Measurements from ENCODE around the gene LIME1. TPM values are rescaled to one million over a fixed set of nuclear protein-coding genes. Genes with fewer than 3 reads are reported as not detected.

LIME1 gene
- total RNA-seq, 2 donors from 2014 or later, result 7.6 to 10.1 TPM

GRCh38 chr20:63787749-63788148, 51.3 kb downstream of the LIME1 start:
- Mint-ChIP-seq H3K4me3 (no peak overlapping the region), H3K4me1 (no peaks in the 10 kb centered on the region), H3K27me3 (ENCODE audit: insufficient read depth) (no peaks in the 10 kb centered on the region), H3K9me3 (no peaks in the 10 kb centered on the region), H3K36me3 (ENCODE audit: low read depth) (peaks cover 15% of the 10 kb centered on the region), H3K27ac (no peak overlapping the region)
- H3K9me3 ChIP-seq (ENCODE audit: control insufficient read depth, low read length), result no peaks in the 10 kb centered on the region
- no peak overlapping the region for H3K9ac ChIP-seq (ENCODE audit: extremely low read depth, low read length, poor library complexity, severe bottlenecking)
- WGBS, 2 experiments (ENCODE audit: insufficient coverage in 1 of 2, insufficient read length in 1 of 2), result 92 to 94% methylated on average over 16 of the region's 16 CpGs
- H3K36me3 ChIP-seq (ENCODE audit: control insufficient read depth, insufficient read depth, low read length), result peaks cover 11% of the 10 kb centered on the region
- no peaks in the 10 kb centered on the region for H3K4me1 ChIP-seq (ENCODE audit: control insufficient read depth, insufficient read depth, low read length)
- no peaks in the 10 kb centered on the region for H3K27me3 ChIP-seq (ENCODE audit: control insufficient read depth, insufficient read depth, low read length, poor library complexity, severe bottlenecking)
- no peak for TF ChIP-seq CTCF (conservative IDR thresholded peaks at IDR 0.05)
- no peak overlapping the region for H3K27ac ChIP-seq (ENCODE audit: low read depth, low read length)
- no peak for DNase-seq
- no peak overlapping the region for H3K4me3 ChIP-seq (ENCODE audit: low read length)

Other genes starting within 250 kb of the LIME1 start
- gene EEF1A2, start 237.6 kb upstream of the LIME1 start, total RNA-seq, result 10 to 100 TPM; 12.1 to 22.6 TPM
- gene PPDPF, start 215.9 kb upstream of the LIME1 start, total RNA-seq, result 100 to 1,000 TPM; 247 to 296 TPM
- gene PTK6, start 199.3 kb upstream of the LIME1 start, total RNA-seq, result under 1 TPM in 1 of 2 donors, not detected in 1; 0.22 TPM
- not detected for gene SRMS, start 188.9 kb upstream of the LIME1 start, total RNA-seq
- 1 to 10 TPM; 1.8 to 2.4 TPM for gene FNDC11, start 182.5 kb upstream of the LIME1 start, total RNA-seq
- 10 to 100 TPM; 34.5 to 37.0 TPM for gene HELZ2, start 162.4 kb upstream of the LIME1 start, total RNA-seq
- gene GMEB2, start 109.6 kb upstream of the LIME1 start, total RNA-seq, result 10 to 100 TPM; 11.5 to 12.3 TPM
- 10 to 100 TPM in 1 of 2 donors, 1 to 10 TPM in 1; 6.7 to 18.3 TPM for gene STMN3, start 83.2 kb upstream of the LIME1 start, total RNA-seq
- gene RTEL1, start 78.4 kb upstream of the LIME1 start, total RNA-seq, result 10 to 100 TPM; 33.9 to 36.7 TPM
- gene TNFRSF6B, start 40.0 kb upstream of the LIME1 start, total RNA-seq, result not detected
- gene ARFRP1, start 28.7 kb upstream of the LIME1 start, total RNA-seq, result 10 to 100 TPM; 41.6 to 46.2 TPM
- 10 to 100 TPM; 28.8 to 29.5 TPM for gene ZGPAT, start 28.6 kb upstream of the LIME1 start, total RNA-seq
- gene SLC2A4RG, start 3.1 kb downstream of the LIME1 start, total RNA-seq, result 100 to 1,000 TPM in 1 of 2 donors, 10 to 100 TPM in 1; 69.3 to 108 TPM
- 10 to 100 TPM; 24.9 to 25.9 TPM for gene ZBTB46, start 94.6 kb downstream of the LIME1 start, total RNA-seq
- not detected for gene ABHD16B, start 124.8 kb downstream of the LIME1 start, total RNA-seq
- 10 to 100 TPM; 68.3 to 85.2 TPM for gene TPD52L2, start 128.6 kb downstream of the LIME1 start, total RNA-seq
- 10 to 100 TPM; 25.8 to 26.8 TPM for gene DNAJC5, start 158.5 kb downstream of the LIME1 start, total RNA-seq
- 10 to 100 TPM; 36.5 to 47.8 TPM for gene UCKL1, start 219.8 kb downstream of the LIME1 start, total RNA-seq
- gene ZNF512B, start 233.3 kb downstream of the LIME1 start, total RNA-seq, result 10 to 100 TPM; 23.7 to 26.8 TPM
- 1 to 10 TPM; 5.6 to 6.0 TPM for gene SAMD10, start 243.0 kb downstream of the LIME1 start, total RNA-seq
- 10 to 100 TPM; 73.3 to 73.9 TPM for gene PRPF6, start 244.5 kb downstream of the LIME1 start, total RNA-seq